Ovary (tissue), 9 donors: ENCODE results near the gene CRHR1. TPM values are rescaled to one million over a fixed set of nuclear protein-coding genes. Genes with fewer than 3 reads are reported as not detected.

Source experiments
- DNase-seq, 5 donors: peaks; one replicate each; pipeline ENCODE4 v3.0.0-alpha.2; 2019 to 2020
- H3K27ac ChIP-seq, 2 donors: fragments of 200-600 bp; one replicate each; pipeline versions ENCODE4 v1.5.1 to v1.8.0; 2019 to 2022
- H3K27me3 ChIP-seq: fragments of 200-600 bp; one replicate; pipeline ENCODE4 v1.8.0; 2022
- H3K36me3 ChIP-seq: fragments of 200-600 bp; sonication (generic); one replicate; pipeline ENCODE4 v1.5.1; 2019
- H3K4me1 ChIP-seq: one replicate; pipeline ENCODE4 v1.8.1; 2013; ENCODE audit warnings: mild to moderate bottlenecking, moderate library complexity; ENCODE audit not compliant: insufficient read depth
- H3K4me3 ChIP-seq: fragments of 200-600 bp; sonication (generic); one replicate; pipeline ENCODE4 v1.5.1; 2017
- H3K9me3 ChIP-seq, 2 donors: fragments of 200-600 bp in 1 of 2; sonication (generic) in 1 of 2; one replicate each; pipeline versions ENCODE4 v1.5.1 to v1.8.1; 2013 to 2019; ENCODE audit warnings: mild to moderate bottlenecking in 1 of 2, moderate library complexity in 1 of 2
- EP300 ChIP-seq: sonication (generic); formaldehyde crosslinking; IDR thresholded peaks from one replicate; pipeline ENCODE4 v1.6.1; 2017; ENCODE audit warnings: antibody characterized with exemption
- POLR2A ChIP-seq: fragments of 450-650 bp; IDR thresholded peaks from one replicate; pipeline ENCODE4 v1.6.1; 2017; ENCODE audit warnings: antibody characterized with exemption, mild to moderate bottlenecking, moderate library complexity
- WGBS, 3 donors: extraction: QIAGEN DNeasy Blood & Tissue Kit in 1 of 3; methylation state at CpG; one replicate each; pipeline versions ENCODE4 v1.1.5 to v1.1.7; 2013 to 2017; 5-methylcytosine and 5-hydroxymethylcytosine counted together
- intact Hi-C, 4 donors: fragments of 100-400 bp; cut with DNase I; formaldehyde crosslinking; loops; one replicate each; pipeline versions ENCODE4 v1.11.0 to v1.15.1; 2022 to 2023
- polyA plus RNA-seq, 2 donors: library from polyadenylated mRNA; stranded (reverse); fragments of 200-250 nt in 1 of 2; fragments of 350-450 nt in 1 of 2; fragmentation: Illumina TruSeq in 1 of 2; extraction: RNeasy Lipid Tissue Mini Kit (QIAGEN cat#74804) in 1 of 2; gene quantifications; one replicate each; pipeline ENCODE4 v1.2.3, GENCODE V29; 2013 to 2014
- total RNA-seq, 7 donors: library from RNA; depleted of rRNA in 2 of 7; stranded (reverse); fragments of >200 nt in 2 of 7; fragmentation: NEBNext Ultra II Directional in 3 of 7; extraction: Animal tissue kit (Norgen Biotek cat#: 25700) in 3 of 7; gene quantifications; one replicate each; pipeline versions ENCODE4 v1.1.0 to v1.2.4, GENCODE V29; 2016 to 2023
- TF ChIP-seq, protein P1 (sequence below), 3 donors: fragments of 450-650 bp in 2 of 3; fragments of 200-600 bp in 1 of 3; IDR thresholded peaks; one replicate each; pipeline versions ENCODE4 v1.5.1 to v1.8.0; 2016 to 2022; ENCODE audit warnings: antibody characterized with exemption in 3 of 3, mild to moderate bottlenecking in 1 of 3
- donor health status: DM: no; HTN: no; CAD: no; lungs with moderate emphysema.
- donor health status: DM: no; HTN: no; CAD: no.
- donor health status: Bipolar disorder and iron deficiency.
- donor health status: DM: yes; HTN: yes; CAD: no.
- donor health status: DM: no; HTN: no; CAD: no.
- donor health status: DM: yes; HTN: yes; CAD: no.

CRHR1 gene
- total and polyA plus RNA-seq, 9 donors = 0.10 to 1.4 (median 0.33) TPM; not detected in 2

DNA sequence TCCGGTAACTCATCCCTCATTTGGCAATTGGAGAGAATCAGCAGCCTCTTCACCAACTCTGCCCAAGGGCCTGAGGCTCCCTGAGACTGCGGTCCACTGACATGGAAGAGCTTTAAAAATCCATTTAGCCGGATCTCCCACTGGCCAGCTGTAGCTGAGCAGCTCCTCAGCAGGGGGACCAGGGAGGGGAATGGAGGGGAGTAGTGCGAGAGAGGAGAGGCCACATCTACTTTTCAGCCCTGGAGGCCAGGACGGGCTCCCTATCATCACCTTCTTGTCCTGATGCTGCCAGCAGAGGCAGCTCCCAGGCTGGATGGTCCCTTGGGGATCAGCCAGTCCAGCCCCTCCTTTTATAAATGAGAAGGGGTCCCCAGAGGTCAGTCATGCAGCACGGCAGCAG is 35.5 kb downstream of the CRHR1 start:
- DNase-seq = no peak
- no peaks in the 10 kb centered on the region for H3K4me1 ChIP-seq
- WGBS, 3 donors = 75 to 79% (median 76%) methylated on average over 6 of the region's 6 CpGs
- H3K9me3 ChIP-seq = no peaks in the 10 kb centered on the region
- TF ChIP-seq, protein P1, sequence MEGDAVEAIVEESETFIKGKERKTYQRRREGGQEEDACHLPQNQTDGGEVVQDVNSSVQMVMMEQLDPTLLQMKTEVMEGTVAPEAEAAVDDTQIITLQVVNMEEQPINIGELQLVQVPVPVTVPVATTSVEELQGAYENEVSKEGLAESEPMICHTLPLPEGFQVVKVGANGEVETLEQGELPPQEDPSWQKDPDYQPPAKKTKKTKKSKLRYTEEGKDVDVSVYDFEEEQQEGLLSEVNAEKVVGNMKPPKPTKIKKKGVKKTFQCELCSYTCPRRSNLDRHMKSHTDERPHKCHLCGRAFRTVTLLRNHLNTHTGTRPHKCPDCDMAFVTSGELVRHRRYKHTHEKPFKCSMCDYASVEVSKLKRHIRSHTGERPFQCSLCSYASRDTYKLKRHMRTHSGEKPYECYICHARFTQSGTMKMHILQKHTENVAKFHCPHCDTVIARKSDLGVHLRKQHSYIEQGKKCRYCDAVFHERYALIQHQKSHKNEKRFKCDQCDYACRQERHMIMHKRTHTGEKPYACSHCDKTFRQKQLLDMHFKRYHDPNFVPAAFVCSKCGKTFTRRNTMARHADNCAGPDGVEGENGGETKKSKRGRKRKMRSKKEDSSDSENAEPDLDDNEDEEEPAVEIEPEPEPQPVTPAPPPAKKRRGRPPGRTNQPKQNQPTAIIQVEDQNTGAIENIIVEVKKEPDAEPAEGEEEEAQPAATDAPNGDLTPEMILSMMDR (IDR thresholded peaks at IDR 0.05) = no peak
- TF ChIP-seq EP300 (no peak), POLR2A (no peak)
- intact Hi-C loops = no loop called here
- H3K4me3 ChIP-seq = no peak overlapping the region
- no peak overlapping the region for H3K27ac ChIP-seq
- H3K27me3 ChIP-seq = no peaks in the 10 kb centered on the region
- no peaks in the 10 kb centered on the region for H3K36me3 ChIP-seq

- Histone ChIP-seq H3K36me3 (no peaks in the 10 kb centered on the region), H3K9me3 (no peaks in the 10 kb centered on the region), H3K4me3 (no peak overlapping the region), H3K4me1 (no peaks in the 10 kb centered on the region), H3K27me3 (no peaks in the 10 kb centered on the region), H3K27ac (no peak overlapping the region)
- no peak for DNase-seq
- intact Hi-C loops = no loop called here
- TF ChIP-seq, protein P1 (IDR thresholded peaks at IDR 0.05) = no peak
- TF ChIP-seq POLR2A (no peak), EP300 (no peak)
- WGBS, 3 donors = 71 to 74% (median 71%) methylated on average over 6 of the region's 6 CpGs
Measured at GRCh38 chr17:45820052-45820780, 36.1 kb downstream of the CRHR1 start.

DNA sequence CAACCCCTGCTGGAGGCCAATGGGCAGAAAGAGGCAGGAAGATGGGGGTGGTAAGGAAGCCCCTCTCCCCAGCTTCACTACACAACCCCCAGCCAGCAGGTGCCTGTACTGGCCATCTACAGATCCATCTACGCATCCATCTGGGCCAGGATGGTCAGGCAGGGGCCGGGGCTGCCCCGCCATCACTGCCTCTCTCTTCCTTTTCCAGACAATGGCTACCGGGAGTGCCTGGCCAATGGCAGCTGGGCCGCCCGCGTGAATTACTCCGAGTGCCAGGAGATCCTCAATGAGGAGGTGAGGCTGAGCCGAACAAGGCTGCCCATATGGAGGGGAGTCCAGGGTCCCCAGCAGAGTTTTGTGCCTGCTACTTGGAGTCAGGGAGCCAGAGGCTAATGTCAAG is 37.0 kb downstream of the CRHR1 start:
- no peak overlapping the region for H3K4me3 ChIP-seq
- WGBS, 3 donors = 88 to 89% (median 89%) methylated on average over 9 of the region's 9 CpGs

DNA sequence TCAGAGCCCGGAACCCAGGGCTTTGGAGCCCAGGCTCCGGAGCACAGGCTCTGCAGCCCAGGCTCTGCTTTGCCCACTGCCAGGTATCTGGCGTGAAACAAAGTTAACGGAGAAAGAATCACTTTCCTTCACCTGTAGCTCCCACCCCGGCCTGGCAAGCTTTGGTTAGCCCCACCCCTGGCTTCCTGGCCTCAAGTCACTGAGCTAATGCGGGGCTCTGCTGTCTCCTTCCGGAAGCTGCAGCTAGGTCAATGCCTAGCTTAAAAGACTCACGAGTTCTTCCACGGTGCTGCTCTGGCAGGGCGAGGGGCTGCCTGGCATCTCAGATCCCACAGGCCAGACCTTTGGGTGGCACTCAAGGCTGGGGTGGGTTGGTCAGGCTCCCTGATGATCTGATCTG is 39.5 kb downstream of the CRHR1 start:
- no peaks in the 10 kb centered on the region for H3K4me1 ChIP-seq
- H3K27ac ChIP-seq = no peak overlapping the region
- intact Hi-C loops = no loop called here
- H3K4me3 ChIP-seq = no peak overlapping the region
- no peak for DNase-seq
- H3K27me3 ChIP-seq = no peaks in the 10 kb centered on the region
- H3K36me3 ChIP-seq = no peaks in the 10 kb centered on the region
- no peaks in the 10 kb centered on the region for H3K9me3 ChIP-seq
- no peak for TF ChIP-seq EP300
- TF ChIP-seq, protein P1 (IDR thresholded peaks at IDR 0.05) = no peak
- TF ChIP-seq POLR2A = no peak
- 73 to 82% (median 74%) methylated on average over 10 of the region's 10 CpGs for WGBS, 3 donors

More for the DNA sequence above, 37.0 kb downstream of the CRHR1 start:
- Histone ChIP-seq H3K27me3 (no peaks in the 10 kb centered on the region), H3K27ac (no peak overlapping the region), H3K36me3 (no peaks in the 10 kb centered on the region), H3K9me3 (no peaks in the 10 kb centered on the region), H3K4me1 (no peaks in the 10 kb centered on the region)
- intact Hi-C loops = no loop called here
- TF ChIP-seq, protein P1 (IDR thresholded peaks at IDR 0.05) = no peak
- TF ChIP-seq EP300 (no peak), POLR2A (no peak)
- no peak for DNase-seq
